ENCODE data around the gene GFER. TPM values are rescaled to one million over a fixed set of nuclear protein-coding genes. Genes with fewer than 3 reads are reported as not detected.
"Not testable (repeated sequence)": the region's sequence is repeated elsewhere in the genome, so short reads cannot be mapped to it uniquely, and the experiment has no call there.

The GFER gene
- total and polyA plus RNA-seq, 5 donors from 2014 or later, result 18.4 to 45.5 (median 35.9) TPM

DNA sequence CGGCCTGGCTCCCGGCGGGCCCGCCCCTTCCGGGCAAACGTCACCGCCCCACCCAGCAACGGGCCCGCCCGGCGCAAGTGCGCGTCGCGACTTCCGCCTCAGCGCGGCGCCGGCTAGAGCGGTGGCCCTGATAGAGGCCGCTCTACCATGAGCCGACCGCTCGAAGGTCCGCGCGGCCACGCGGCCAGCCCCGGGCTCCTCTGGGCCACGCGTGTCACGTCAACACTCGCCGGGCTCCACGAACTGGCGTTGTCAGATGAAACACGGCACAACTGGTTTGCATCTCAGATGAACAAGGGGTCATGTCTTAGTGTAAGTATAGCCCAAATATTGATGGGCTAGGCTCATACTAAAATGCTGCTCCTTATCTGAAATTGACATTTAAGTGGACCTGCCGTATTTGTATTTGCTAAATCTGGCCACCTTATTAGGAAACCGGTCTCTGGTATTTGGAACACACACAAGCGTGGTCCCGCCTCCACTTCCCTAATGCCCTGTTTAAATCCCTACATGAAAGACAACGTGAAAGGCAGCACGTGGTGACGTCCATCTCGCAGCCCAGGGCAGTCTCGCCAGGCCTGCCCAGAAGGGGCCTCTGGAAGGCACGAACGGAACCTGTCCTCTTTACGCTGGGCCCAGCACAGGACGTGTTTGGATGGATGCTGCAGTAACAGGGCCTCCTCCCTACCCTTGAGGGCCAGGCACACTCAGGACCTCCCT lies 26.0 kb downstream of the GFER start, which contains the start of gene ZNF598:
Gene ZNF598, minus strand, starts transcription at position 31 of the 720 bp plus-strand sequence.
- H3K36me3 Mint-ChIP-seq, result no peaks in the 10 kb centered on the region
- peak within 1 kb of the TSS; percentile 91 to 98 (median 97) for H3K27ac Mint-ChIP-seq
- peaks cover 0 to 41% (median 21%) of the 10 kb centered on the region in 4 donors for H3K4me1 Mint-ChIP-seq
- H3K4me3 Mint-ChIP-seq, result peak within 1 kb of the TSS; percentile 92 to 97 (median 94)
- H3K36me3 ChIP-seq (ENCODE audit: control insufficient read depth, insufficient read depth, low read length), result no peaks in the 10 kb centered on the region
- no peaks in the 10 kb centered on the region for H3K9me3 Mint-ChIP-seq
- peaks cover 36% of the 10 kb centered on the region for H3K4me1 ChIP-seq (ENCODE audit: control insufficient read depth, insufficient read depth, low read length, poor library complexity, severe bottlenecking)
- H3K9me3 ChIP-seq (ENCODE audit: control insufficient read depth in 2 of 2, low read length in 2 of 2), result no peaks in the 10 kb centered on the region
- H3K27ac ChIP-seq (ENCODE audit: insufficient read depth, low read length, poor library complexity, severe bottlenecking), result peak within 1 kb of the TSS; percentile 89
- peak; percentile 74 to 89 (median 81) for DNase-seq
- peak; percentile 97 to 98 for ATAC-seq (ENCODE audit: low read depth in 2 of 2)
- no peaks in the 10 kb centered on the region for H3K27me3 ChIP-seq (ENCODE audit: control insufficient read depth, insufficient read depth, low read length)
- no peaks in the 10 kb centered on the region for H3K27me3 Mint-ChIP-seq
- H3K4me3 ChIP-seq (ENCODE audit: low read depth, low read length), result peak within 1 kb of the TSS; percentile 93

DNA sequence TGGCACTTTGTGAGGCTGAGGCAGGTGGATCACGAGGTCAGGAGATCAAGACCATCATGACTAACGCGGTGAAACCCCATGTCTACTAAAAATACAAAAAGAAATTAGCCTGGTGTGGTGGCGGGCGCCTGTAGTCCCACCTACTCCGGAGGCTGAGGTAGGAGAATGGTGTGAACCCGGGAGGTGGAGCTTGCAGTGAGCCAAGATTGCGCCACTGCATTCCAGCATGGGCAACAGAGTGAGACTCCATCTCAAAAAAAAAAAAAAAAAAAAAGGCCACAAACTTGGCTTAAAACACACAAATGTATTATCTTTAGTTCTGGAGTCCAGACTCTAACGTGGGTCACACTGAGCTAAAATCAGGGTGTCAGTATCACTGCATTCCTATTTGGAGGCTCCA lies 27.7 kb downstream of the GFER start:
- DNase-seq; H3K9me3 ChIP-seq (ENCODE audit: control insufficient read depth in 2 of 2, low read length in 2 of 2); H3K36me3 ChIP-seq (ENCODE audit: control insufficient read depth, insufficient read depth, low read length); H3K27ac ChIP-seq (ENCODE audit: insufficient read depth, low read length, poor library complexity, severe bottlenecking); H3K27me3 Mint-ChIP-seq; H3K4me3 ChIP-seq (ENCODE audit: low read depth, low read length); H3K9me3 Mint-ChIP-seq; ATAC-seq (ENCODE audit: low read depth in 2 of 2); H3K36me3 Mint-ChIP-seq; H3K27me3 ChIP-seq (ENCODE audit: control insufficient read depth, insufficient read depth, low read length): not testable (repeated sequence)
- Mint-ChIP-seq H3K27ac (peak overlapping the region in 2 of 3 donors; percentile 5 to 25), H3K4me3 (peak overlapping the region in 2 of 4 donors; percentile 39 to 93), H3K4me1 (peaks cover 0 to 29% (median 15%) of the 10 kb centered on the region in 4 donors)
- H3K4me1 ChIP-seq (ENCODE audit: control insufficient read depth, insufficient read depth, low read length, poor library complexity, severe bottlenecking), result peaks cover 33% of the 10 kb centered on the region

DNA sequence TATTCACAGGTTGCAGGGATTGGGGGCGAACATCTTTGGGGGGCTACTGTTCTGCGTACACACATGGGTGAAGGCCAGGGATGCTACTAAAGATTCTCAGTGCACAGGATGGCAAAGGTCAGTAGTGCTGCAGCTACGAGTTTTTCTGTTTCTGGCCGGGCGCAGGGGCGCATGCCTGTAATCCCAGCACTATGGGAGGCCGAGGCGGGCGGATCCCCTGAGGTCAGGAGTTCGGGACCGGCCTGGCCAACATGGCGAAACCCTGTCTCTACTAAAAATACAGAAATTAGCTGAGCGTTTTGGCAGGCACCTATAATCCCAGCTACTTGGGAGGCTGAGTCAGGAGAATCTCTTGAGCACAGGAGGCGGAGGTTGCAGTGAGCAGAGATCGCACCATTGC lies 29.5 kb downstream of the GFER start:
- ATAC-seq (ENCODE audit: low read depth in 2 of 2), result no peak
- Mint-ChIP-seq H3K27ac (peak overlapping the region in 1 of 3 donors; percentile 26), H3K36me3 (no peaks in the 10 kb centered on the region), H3K4me3 (peak overlapping the region in 1 of 4 donors; percentile 54), H3K27me3 (no peaks in the 10 kb centered on the region), H3K9me3 (no peaks in the 10 kb centered on the region), H3K4me1 (peaks cover 0 to 12% (median 6%) of the 10 kb centered on the region in 4 donors)
- DNase-seq, result no peak
- no peaks in the 10 kb centered on the region for H3K36me3 ChIP-seq (ENCODE audit: control insufficient read depth, insufficient read depth, low read length)
- H3K27me3 ChIP-seq (ENCODE audit: control insufficient read depth, insufficient read depth, low read length), result no peaks in the 10 kb centered on the region
- H3K27ac ChIP-seq (ENCODE audit: insufficient read depth, low read length, poor library complexity, severe bottlenecking), result no peak overlapping the region
- H3K4me1 ChIP-seq (ENCODE audit: control insufficient read depth, insufficient read depth, low read length, poor library complexity, severe bottlenecking), result peaks cover 15% of the 10 kb centered on the region
- no peak overlapping the region for H3K4me3 ChIP-seq (ENCODE audit: low read depth, low read length)
- no peaks in the 10 kb centered on the region for H3K9me3 ChIP-seq (ENCODE audit: control insufficient read depth in 2 of 2, low read length in 2 of 2)

DNA sequence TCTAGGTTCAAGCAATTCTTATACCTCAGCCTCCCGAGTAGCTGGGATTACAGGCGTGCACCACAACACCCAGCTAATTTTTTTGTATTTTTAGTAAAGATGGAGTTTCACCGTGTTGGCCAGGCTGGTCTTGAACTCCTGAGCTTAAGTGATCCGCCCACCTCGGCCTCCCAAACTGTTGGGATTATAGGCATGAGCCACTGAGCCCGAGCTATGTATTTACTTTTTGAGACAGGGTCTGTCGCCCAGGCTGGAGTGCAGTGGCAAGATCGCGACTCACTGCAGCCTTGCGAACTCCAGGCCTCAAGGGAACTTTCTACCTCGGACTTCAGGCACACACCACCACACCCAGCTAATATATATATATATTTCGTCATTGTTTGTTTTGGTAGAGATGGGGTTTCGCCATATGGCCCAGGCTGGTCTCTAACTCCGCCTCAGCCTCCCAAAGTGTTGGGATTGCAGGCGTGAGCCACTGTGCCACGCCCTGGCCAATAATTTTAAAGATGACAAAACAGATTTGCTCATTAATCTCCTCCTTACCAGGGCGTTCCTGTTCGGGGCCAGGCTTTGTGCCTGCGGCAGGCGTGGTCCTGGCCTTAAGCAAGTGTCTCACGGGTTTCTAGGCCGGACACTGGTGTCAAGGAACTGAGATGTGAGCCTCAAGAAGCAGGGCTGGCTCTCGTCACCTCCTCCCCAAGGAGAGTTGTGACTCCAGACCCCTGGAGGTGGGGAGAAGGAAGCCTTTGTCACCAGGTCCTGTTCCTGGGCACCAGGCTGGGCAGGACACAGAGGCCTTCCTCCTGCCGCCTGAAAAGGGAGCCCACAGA lies 31.3 kb downstream of the GFER start:
- Histone ChIP-seq H3K27me3 (ENCODE audit: control insufficient read depth, insufficient read depth, low read length) (no peaks in the 10 kb centered on the region), H3K9me3 (ENCODE audit: control insufficient read depth in 2 of 2, low read length in 2 of 2) (no peaks in the 10 kb centered on the region), H3K4me3 (ENCODE audit: low read depth, low read length) (no peak overlapping the region), H3K27ac (ENCODE audit: insufficient read depth, low read length, poor library complexity, severe bottlenecking) (no peak overlapping the region), H3K36me3 (ENCODE audit: control insufficient read depth, insufficient read depth, low read length) (no peaks in the 10 kb centered on the region), H3K4me1 (ENCODE audit: control insufficient read depth, insufficient read depth, low read length, poor library complexity, severe bottlenecking) (peaks cover 13% of the 10 kb centered on the region)
- peaks cover 6% of the 10 kb centered on the region for H3K27me3 Mint-ChIP-seq
- ATAC-seq (ENCODE audit: low read depth in 2 of 2) (no peak), DNase-seq (no peak)
- H3K27ac Mint-ChIP-seq, result no peak overlapping the region
- H3K9me3 Mint-ChIP-seq, result no peaks in the 10 kb centered on the region
- H3K4me1 Mint-ChIP-seq, result peaks cover 0 to 2% (median under 1%) of the 10 kb centered on the region in 4 donors
- H3K36me3 Mint-ChIP-seq, result no peaks in the 10 kb centered on the region
- no peak overlapping the region for H3K4me3 Mint-ChIP-seq

DNA sequence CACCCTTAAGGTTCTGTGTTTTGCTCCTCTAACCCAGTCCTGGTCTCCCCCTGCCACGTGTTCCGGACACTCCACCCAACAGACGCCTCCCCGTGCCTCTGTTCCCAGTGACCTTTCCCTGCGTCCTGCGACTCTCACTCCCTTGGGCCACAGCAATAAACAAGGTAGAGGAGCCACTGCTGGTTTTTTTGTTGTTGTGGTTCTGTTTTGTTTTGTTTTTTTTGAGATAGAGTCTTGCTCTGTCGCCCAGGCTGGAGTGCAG lies 31.9 kb downstream of the GFER start:
- Mint-ChIP-seq H3K27ac (no peak overlapping the region), H3K9me3 (no peaks in the 10 kb centered on the region), H3K4me3 (no peak overlapping the region), H3K4me1 (peaks cover 0 to 2% (median 0%) of the 10 kb centered on the region in 4 donors), H3K27me3 (peaks cover 11% of the 10 kb centered on the region), H3K36me3 (no peaks in the 10 kb centered on the region)
- no peak for DNase-seq
- no peak overlapping the region for H3K27ac ChIP-seq (ENCODE audit: insufficient read depth, low read length, poor library complexity, severe bottlenecking)
- H3K27me3 ChIP-seq (ENCODE audit: control insufficient read depth, insufficient read depth, low read length), result no peaks in the 10 kb centered on the region
- no peak for ATAC-seq (ENCODE audit: low read depth in 2 of 2)
- H3K4me1 ChIP-seq (ENCODE audit: control insufficient read depth, insufficient read depth, low read length, poor library complexity, severe bottlenecking), result peaks cover 14% of the 10 kb centered on the region
- H3K4me3 ChIP-seq (ENCODE audit: low read depth, low read length), result no peak overlapping the region
- H3K36me3 ChIP-seq (ENCODE audit: control insufficient read depth, insufficient read depth, low read length), result no peaks in the 10 kb centered on the region
- no peaks in the 10 kb centered on the region for H3K9me3 ChIP-seq (ENCODE audit: control insufficient read depth in 2 of 2, low read length in 2 of 2)

DNA sequence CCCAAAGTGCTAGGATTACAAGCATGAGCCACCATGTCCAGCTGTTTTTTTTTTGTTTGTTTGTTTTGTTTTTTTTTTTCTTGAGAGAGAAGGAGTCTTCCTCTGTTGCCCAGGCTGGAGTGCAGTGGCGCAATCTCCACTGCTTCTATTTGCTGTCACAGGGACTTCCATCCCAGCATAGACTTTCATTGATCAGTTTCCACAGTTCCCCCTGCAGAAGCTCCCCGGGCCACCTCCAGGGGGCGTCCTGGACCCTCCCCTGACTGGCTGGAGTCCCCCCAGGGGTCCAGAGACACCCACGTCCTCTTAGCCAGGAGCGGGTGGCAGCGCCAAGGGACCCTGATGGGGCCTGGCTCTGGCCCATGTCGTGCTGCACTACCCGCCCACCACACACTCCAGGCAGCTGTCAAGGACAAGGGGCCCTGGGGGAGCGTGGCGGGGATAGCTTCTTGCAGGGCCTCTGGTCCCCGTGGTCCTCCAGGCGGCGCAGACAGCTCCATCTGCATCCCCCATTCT lies 32.5 kb downstream of the GFER start:
- Mint-ChIP-seq H3K27ac (no peak overlapping the region), H3K27me3 (peaks cover 17% of the 10 kb centered on the region), H3K4me1 (peaks cover 0 to 2% (median 0%) of the 10 kb centered on the region in 4 donors), H3K9me3 (no peaks in the 10 kb centered on the region), H3K4me3 (peak overlapping the region in 1 of 4 donors; percentile 54), H3K36me3 (no peaks in the 10 kb centered on the region)
- no peak overlapping the region for H3K4me3 ChIP-seq (ENCODE audit: low read depth, low read length)
- no peaks in the 10 kb centered on the region for H3K27me3 ChIP-seq (ENCODE audit: control insufficient read depth, insufficient read depth, low read length)
- H3K27ac ChIP-seq (ENCODE audit: insufficient read depth, low read length, poor library complexity, severe bottlenecking), result no peak overlapping the region
- ATAC-seq (ENCODE audit: low read depth in 2 of 2), result no peak
- peaks cover 14% of the 10 kb centered on the region for H3K4me1 ChIP-seq (ENCODE audit: control insufficient read depth, insufficient read depth, low read length, poor library complexity, severe bottlenecking)
- no peaks in the 10 kb centered on the region for H3K36me3 ChIP-seq (ENCODE audit: control insufficient read depth, insufficient read depth, low read length)
- no peaks in the 10 kb centered on the region for H3K9me3 ChIP-seq (ENCODE audit: control insufficient read depth in 2 of 2, low read length in 2 of 2)
- no peak for DNase-seq

DNA sequence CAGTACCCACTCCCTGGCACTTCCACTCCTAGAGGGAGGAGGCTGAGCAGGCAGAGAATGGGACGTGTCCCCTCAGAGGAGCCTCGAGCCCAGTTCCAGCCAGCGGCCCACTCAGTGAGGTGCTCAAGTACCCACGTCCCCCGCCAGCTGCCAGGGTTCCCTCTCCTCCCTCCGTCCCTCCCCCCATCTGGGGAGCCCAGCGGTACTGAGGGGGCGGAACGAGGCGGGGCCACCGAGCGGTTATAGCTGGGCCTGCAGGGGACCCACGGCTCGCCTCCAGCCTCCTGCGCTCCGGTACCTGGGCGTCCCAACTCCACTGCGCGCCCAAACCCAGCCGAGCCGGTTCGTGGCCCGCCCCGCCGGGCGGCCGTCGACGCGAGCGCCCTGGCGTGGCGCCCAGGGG lies 35.5 kb downstream of the GFER start, which contains the start of gene NPW:
Gene NPW, plus strand, starts transcription at position 268 of the 403 bp plus-strand sequence.
- Mint-ChIP-seq H3K4me3 (peak within 1 kb of the TSS in 2 of 4 donors; percentile 43 to 69), H3K27me3 (peaks cover 40% of the 10 kb centered on the region), H3K4me1 (peaks cover 0 to 14% (median 5%) of the 10 kb centered on the region in 4 donors), H3K9me3 (no peaks in the 10 kb centered on the region), H3K36me3 (no peaks in the 10 kb centered on the region), H3K27ac (no peak within 1 kb of the TSS)
- Histone ChIP-seq H3K36me3 (ENCODE audit: control insufficient read depth, insufficient read depth, low read length) (no peaks in the 10 kb centered on the region), H3K4me3 (ENCODE audit: low read depth, low read length) (no peak within 1 kb of the TSS), H3K27ac (ENCODE audit: insufficient read depth, low read length, poor library complexity, severe bottlenecking) (no peak within 1 kb of the TSS), H3K9me3 (ENCODE audit: control insufficient read depth in 2 of 2, low read length in 2 of 2) (no peaks in the 10 kb centered on the region), H3K27me3 (ENCODE audit: control insufficient read depth, insufficient read depth, low read length) (no peaks in the 10 kb centered on the region), H3K4me1 (ENCODE audit: control insufficient read depth, insufficient read depth, low read length, poor library complexity, severe bottlenecking) (peaks cover 28% of the 10 kb centered on the region)
- DNase-seq (no peak), ATAC-seq (ENCODE audit: low read depth in 2 of 2) (no peak)

Measured in CD4-positive, CD25-positive, alpha-beta regulatory T cell (primary cell).